ENCODE measurements around the gene FHIP1A.

DNA sequence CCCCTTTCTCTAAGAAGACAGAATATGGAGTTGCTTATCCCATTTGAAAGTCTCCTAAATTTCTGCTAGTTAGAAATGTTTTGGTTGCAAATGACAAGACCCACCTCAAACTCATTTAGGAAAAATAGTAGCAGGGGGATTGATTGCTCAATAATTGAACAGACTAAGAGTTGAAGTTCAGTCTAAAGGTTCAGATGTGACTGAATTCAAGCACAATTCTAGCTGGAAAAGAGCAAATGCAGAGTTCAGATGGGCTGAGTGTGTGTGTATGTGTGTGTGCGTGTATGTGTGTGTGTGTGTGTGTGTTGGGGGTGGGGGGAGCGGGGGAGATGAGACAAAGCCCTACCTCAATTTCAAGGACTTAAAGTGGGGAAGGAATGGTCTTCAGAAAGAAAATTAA lies 47.9 kb upstream of the FHIP1A start:
- TF ChIP-seq, protein P1, sequence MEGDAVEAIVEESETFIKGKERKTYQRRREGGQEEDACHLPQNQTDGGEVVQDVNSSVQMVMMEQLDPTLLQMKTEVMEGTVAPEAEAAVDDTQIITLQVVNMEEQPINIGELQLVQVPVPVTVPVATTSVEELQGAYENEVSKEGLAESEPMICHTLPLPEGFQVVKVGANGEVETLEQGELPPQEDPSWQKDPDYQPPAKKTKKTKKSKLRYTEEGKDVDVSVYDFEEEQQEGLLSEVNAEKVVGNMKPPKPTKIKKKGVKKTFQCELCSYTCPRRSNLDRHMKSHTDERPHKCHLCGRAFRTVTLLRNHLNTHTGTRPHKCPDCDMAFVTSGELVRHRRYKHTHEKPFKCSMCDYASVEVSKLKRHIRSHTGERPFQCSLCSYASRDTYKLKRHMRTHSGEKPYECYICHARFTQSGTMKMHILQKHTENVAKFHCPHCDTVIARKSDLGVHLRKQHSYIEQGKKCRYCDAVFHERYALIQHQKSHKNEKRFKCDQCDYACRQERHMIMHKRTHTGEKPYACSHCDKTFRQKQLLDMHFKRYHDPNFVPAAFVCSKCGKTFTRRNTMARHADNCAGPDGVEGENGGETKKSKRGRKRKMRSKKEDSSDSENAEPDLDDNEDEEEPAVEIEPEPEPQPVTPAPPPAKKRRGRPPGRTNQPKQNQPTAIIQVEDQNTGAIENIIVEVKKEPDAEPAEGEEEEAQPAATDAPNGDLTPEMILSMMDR (IDR thresholded peaks at IDR 0.05), result no peak
- TF ChIP-seq EP300 (IDR thresholded peaks at IDR 0.05) (no peak), POLR2A (IDR thresholded peaks at IDR 0.05) (no peak)
